ENCODE results near the gene MAPK8IP3. TPM values are rescaled to one million over a fixed set of nuclear protein-coding genes. Genes with fewer than 3 reads are reported as not detected.

The MAPK8IP3 gene
- total RNA-seq, 1 experiment from 2014 or later = 77.4 TPM

DNA sequence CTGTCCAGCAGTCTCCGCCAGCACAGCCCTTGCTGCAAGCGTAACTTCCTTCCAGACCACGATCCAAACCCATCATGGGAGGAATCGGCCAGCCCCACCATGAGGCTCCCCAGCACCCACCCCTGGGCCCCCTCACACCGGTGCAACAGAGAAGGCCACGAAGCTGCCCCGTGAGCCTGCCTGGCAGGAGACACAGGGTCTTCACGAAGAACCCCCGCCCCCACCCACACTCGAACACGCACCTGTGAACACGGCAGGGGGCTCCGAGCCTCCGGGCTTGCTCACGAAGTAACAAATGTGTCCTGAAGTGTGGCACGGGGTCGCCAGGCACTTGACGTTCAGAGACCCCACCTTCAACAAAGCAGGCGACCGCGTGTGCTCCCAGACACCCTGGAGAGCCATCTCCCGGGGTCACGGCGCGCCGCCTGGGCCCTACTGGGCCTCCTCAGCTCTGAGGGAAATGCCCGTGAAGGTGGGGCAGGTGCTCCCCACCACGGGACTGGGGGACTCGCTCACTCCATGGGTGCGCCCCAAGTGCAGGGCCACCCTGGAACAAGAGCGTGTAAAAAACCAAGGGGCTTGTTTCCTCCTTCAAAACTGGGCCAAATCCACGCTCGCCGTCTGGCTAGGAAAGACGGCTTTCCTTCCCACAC is 113.0 kb downstream of the MAPK8IP3 start:
- Mint-ChIP-seq H3K9me3 (ENCODE audit: unreplicated experiment) (no peaks in the 10 kb centered on the region), H3K27ac (ENCODE audit: low read depth, unreplicated experiment) (no peak overlapping the region), H3K4me1 (ENCODE audit: insufficient read depth, unreplicated experiment) (no peaks in the 10 kb centered on the region), H3K27me3 (ENCODE audit: insufficient read depth, unreplicated experiment) (no peaks in the 10 kb centered on the region), H3K36me3 (ENCODE audit: insufficient read depth, unreplicated experiment) (peaks cover 52% of the 10 kb centered on the region), H3K4me3 (ENCODE audit: unreplicated experiment) (no peak overlapping the region)
- ChIA-PET CTCF (no interaction called here), POLR2A (no interaction called here)
- intact Hi-C loops (cut with micrococcal nuclease) = no loop called here
- TF ChIP-seq, protein P1, sequence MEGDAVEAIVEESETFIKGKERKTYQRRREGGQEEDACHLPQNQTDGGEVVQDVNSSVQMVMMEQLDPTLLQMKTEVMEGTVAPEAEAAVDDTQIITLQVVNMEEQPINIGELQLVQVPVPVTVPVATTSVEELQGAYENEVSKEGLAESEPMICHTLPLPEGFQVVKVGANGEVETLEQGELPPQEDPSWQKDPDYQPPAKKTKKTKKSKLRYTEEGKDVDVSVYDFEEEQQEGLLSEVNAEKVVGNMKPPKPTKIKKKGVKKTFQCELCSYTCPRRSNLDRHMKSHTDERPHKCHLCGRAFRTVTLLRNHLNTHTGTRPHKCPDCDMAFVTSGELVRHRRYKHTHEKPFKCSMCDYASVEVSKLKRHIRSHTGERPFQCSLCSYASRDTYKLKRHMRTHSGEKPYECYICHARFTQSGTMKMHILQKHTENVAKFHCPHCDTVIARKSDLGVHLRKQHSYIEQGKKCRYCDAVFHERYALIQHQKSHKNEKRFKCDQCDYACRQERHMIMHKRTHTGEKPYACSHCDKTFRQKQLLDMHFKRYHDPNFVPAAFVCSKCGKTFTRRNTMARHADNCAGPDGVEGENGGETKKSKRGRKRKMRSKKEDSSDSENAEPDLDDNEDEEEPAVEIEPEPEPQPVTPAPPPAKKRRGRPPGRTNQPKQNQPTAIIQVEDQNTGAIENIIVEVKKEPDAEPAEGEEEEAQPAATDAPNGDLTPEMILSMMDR (IDR thresholded peaks at IDR 0.05; ENCODE audit: unreplicated experiment) = no peak
- no peak for DNase-seq (ENCODE audit: unreplicated experiment)
- no TSS peak for BruUV-seq (replicated peaks)

DNA sequence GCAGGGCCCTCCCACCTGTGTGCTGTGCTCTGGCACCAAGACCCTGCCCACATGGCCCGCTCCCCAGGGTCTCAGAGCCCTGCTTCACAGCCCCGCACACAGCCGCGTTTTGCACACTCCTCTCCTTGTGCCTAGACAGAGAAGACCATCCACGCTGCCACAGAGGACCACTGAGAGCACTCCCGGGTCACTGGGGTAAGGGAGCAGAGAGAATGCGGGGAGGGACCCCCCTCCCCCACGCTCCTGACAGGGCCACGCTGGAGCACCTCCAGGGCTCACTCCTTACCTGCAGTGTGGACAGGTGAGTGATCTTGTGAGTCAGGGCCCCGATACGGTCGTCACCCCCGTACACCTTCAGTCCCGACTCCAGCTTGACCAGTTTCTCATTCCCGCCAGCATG is 113.6 kb downstream of the MAPK8IP3 start:
- BruUV-seq (replicated peaks) = no TSS peak
- TF ChIP-seq, protein P1 (IDR thresholded peaks at IDR 0.05; ENCODE audit: unreplicated experiment) = no peak
- ChIA-PET CTCF (no interaction called here), POLR2A (interaction anchor here (1.7 kb wide), 1 partner anchor 37 kb away, joined by 6 read pairs; the partner anchor contains the start of genes NUBP2 and SPSB3)
- no peak for DNase-seq (ENCODE audit: unreplicated experiment)
- Mint-ChIP-seq H3K27me3 (ENCODE audit: insufficient read depth, unreplicated experiment) (no peaks in the 10 kb centered on the region), H3K36me3 (ENCODE audit: insufficient read depth, unreplicated experiment) (peaks cover 49% of the 10 kb centered on the region), H3K4me1 (ENCODE audit: insufficient read depth, unreplicated experiment) (no peaks in the 10 kb centered on the region), H3K4me3 (ENCODE audit: unreplicated experiment) (no peak overlapping the region), H3K9me3 (ENCODE audit: unreplicated experiment) (no peaks in the 10 kb centered on the region), H3K27ac (ENCODE audit: low read depth, unreplicated experiment) (no peak overlapping the region)
- intact Hi-C loops (cut with micrococcal nuclease) = no loop called here

Small RNAs within 50 kb of the gene (microRNA-seq; reads per million reads assigned to microRNA genes)
- gene MIR3177 = 3.3 reads per million, percentile 24 among the genes with 10 or more reads in this experiment

Other genes starting within 250 kb of the MAPK8IP3 start
- 60.0 and 69.5 TPM in 2 replicates for gene CLCN7, start 231.2 kb upstream of the MAPK8IP3 start, total RNA-seq (2022)
- gene PTX4, start 217.3 kb upstream of the MAPK8IP3 start, total RNA-seq (2022) = not detected in 2 replicates
- 27.7 and 31.3 TPM in 2 replicates for gene TELO2, start 212.8 kb upstream of the MAPK8IP3 start, total RNA-seq (2022)
- gene TMEM204, start 172.5 kb upstream of the MAPK8IP3 start, total RNA-seq (2022) = not detected in 2 replicates
- 18.6 and 19.7 TPM in 2 replicates for gene IFT140, start 94.1 kb upstream of the MAPK8IP3 start, total RNA-seq (2022)
- 21.8 and 26.3 TPM in 2 replicates for gene CRAMP1, start 93.8 kb upstream of the MAPK8IP3 start, total RNA-seq (2022)
- gene JPT2, start 27.9 kb upstream of the MAPK8IP3 start, total RNA-seq (2022) = 111 and 131 TPM in 2 replicates
- 44.0 and 44.8 TPM in 2 replicates for gene NME3, start 65.3 kb downstream of the MAPK8IP3 start, total RNA-seq (2022)
- 20.6 TPM in 2 replicates for gene EME2, start 66.6 kb downstream of the MAPK8IP3 start, total RNA-seq (2022)
- gene MRPS34, start 66.9 kb downstream of the MAPK8IP3 start, total RNA-seq (2022) = 82.2 and 102 TPM in 2 replicates
- 21.6 and 22.2 TPM in 2 replicates for gene SPSB3, start 76.4 kb downstream of the MAPK8IP3 start, total RNA-seq (2022)
- 71.3 and 73.9 TPM in 2 replicates for gene NUBP2, start 76.8 kb downstream of the MAPK8IP3 start, total RNA-seq (2022)
- gene IGFALS, start 87.5 kb downstream of the MAPK8IP3 start, total RNA-seq (2022) = not detected in 2 replicates
- 44.5 and 69.8 TPM in 2 replicates for gene HAGH, start 120.6 kb downstream of the MAPK8IP3 start, total RNA-seq (2022)
- gene FAHD1, start 121.0 kb downstream of the MAPK8IP3 start, total RNA-seq (2022) = 18.4 and 21.4 TPM in 2 replicates
- gene MEIOB, start 166.0 kb downstream of the MAPK8IP3 start, total RNA-seq (2022) = not detected in 2 replicates
- gene HS3ST6, start 212.2 kb downstream of the MAPK8IP3 start, total RNA-seq (2022) = not detected in 2 replicates
- 5.8 and 7.4 TPM in 2 replicates for gene MSRB1, start 237.0 kb downstream of the MAPK8IP3 start, total RNA-seq (2022)
- gene RPL3L, start 248.5 kb downstream of the MAPK8IP3 start, total RNA-seq (2022) = not detected in 2 replicates

Data from MCF 10A (cell line).